Upper lobe of left lung (tissue), 4 donors: Measurements from ENCODE around the gene CMIP.

Experiments used
- POLR2A ChIP-seq, 4 donors: fragments of 450-650 bp; IDR thresholded peaks; one replicate each; pipeline ENCODE4 v1.5.1; 2016 to 2017; ENCODE audit warnings: antibody characterized with exemption in 4 of 4, mild to moderate bottlenecking in 2 of 4
- TF ChIP-seq, protein P1 (sequence below), 6 experiments: fragments of 450-650 bp in 4 of 6; fragments of 200-600 bp in 2 of 6; sonication (generic) in 2 of 6; IDR thresholded peaks; one replicate each; pipeline ENCODE4 v1.5.1; 2016 to 2019; ENCODE audit warnings: antibody characterized with exemption in 6 of 6

- TF ChIP-seq, protein P1, sequence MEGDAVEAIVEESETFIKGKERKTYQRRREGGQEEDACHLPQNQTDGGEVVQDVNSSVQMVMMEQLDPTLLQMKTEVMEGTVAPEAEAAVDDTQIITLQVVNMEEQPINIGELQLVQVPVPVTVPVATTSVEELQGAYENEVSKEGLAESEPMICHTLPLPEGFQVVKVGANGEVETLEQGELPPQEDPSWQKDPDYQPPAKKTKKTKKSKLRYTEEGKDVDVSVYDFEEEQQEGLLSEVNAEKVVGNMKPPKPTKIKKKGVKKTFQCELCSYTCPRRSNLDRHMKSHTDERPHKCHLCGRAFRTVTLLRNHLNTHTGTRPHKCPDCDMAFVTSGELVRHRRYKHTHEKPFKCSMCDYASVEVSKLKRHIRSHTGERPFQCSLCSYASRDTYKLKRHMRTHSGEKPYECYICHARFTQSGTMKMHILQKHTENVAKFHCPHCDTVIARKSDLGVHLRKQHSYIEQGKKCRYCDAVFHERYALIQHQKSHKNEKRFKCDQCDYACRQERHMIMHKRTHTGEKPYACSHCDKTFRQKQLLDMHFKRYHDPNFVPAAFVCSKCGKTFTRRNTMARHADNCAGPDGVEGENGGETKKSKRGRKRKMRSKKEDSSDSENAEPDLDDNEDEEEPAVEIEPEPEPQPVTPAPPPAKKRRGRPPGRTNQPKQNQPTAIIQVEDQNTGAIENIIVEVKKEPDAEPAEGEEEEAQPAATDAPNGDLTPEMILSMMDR (IDR thresholded peaks at IDR 0.05) = no peak
- no peak for TF ChIP-seq POLR2A (IDR thresholded peaks at IDR 0.05)
Observed at GRCh38 chr16:81712681-81713080, 268.1 kb downstream of the CMIP start.
